Activated CD4-positive, alpha-beta T cell treated with anti-CD3 and anti-CD28 coated beads, Interleukin-2, amount 10 ng/mL, durations not matched to agents 24 days and 14 days (primary cell): Measurements from ENCODE around the gene C1S. TPM values are rescaled to one million over a fixed set of nuclear protein-coding genes. Genes with fewer than 3 reads are reported as not detected.

Source experiments
- DNase-seq: peaks from one replicate; pipeline ENCODE4 v3.0.0; 2022
- H3K27ac Mint-ChIP-seq: one replicate; pipeline ENCODE4 v1.8.0; 2022; ENCODE audit warnings: mild to moderate bottlenecking, mixed read lengths
- H3K27me3 Mint-ChIP-seq: one replicate; pipeline ENCODE4 v1.8.0; 2022; ENCODE audit warnings: mixed read lengths
- H3K36me3 Mint-ChIP-seq: one replicate; pipeline ENCODE4 v1.8.0; 2022; ENCODE audit warnings: low read depth, mild to moderate bottlenecking, mixed read lengths
- H3K4me1 Mint-ChIP-seq: one replicate; pipeline ENCODE4 v1.8.0; 2021; ENCODE audit warnings: mixed read lengths
- H3K4me3 Mint-ChIP-seq: one replicate; pipeline ENCODE4 v1.8.0; 2022; ENCODE audit warnings: mild to moderate bottlenecking, moderate library complexity, mixed read lengths
- H3K9me3 Mint-ChIP-seq: one replicate; pipeline ENCODE4 v1.8.0; 2021; ENCODE audit warnings: mixed read lengths
- intact Hi-C: fragments of 100-400 bp; cut with micrococcal nuclease; formaldehyde crosslinking; loops from one replicate; pipeline ENCODE4 v1.15.1; 2023
- total RNA-seq: library from RNA; stranded (reverse); gene quantifications from 2 replicates; pipeline ENCODE4 v1.2.3, GENCODE V29; 2022

The C1S gene
- total RNA-seq, 1 donor from 2014 or later, result 1.9 TPM

DNA sequence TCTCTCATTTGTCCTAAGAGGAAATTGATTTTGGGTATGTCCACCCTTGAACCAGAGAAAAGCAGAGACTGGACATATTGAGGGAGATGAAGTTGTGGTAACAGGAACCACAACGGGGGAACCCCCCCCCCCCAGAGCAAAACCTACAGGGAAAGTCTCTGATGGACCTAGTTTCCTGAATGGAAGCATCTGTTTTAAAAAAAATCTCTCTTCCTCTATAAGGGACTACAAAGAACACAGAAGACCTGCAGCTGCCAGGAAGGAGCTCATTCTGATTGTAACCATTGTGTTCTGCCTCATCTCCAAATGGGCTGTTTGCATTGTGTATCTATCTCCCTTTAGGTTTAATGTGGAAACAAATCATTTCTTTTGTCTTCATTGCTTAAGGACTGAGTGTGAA, 13.4 kb downstream of the C1S start:
- Mint-ChIP-seq H3K36me3 (no peaks in the 10 kb centered on the region), H3K4me3 (no peak overlapping the region), H3K4me1 (no peaks in the 10 kb centered on the region), H3K27ac (no peak overlapping the region), H3K9me3 (no peaks in the 10 kb centered on the region), H3K27me3 (peaks cover 21% of the 10 kb centered on the region)
- intact Hi-C loops, result no loop called here
- no peak for DNase-seq

DNA sequence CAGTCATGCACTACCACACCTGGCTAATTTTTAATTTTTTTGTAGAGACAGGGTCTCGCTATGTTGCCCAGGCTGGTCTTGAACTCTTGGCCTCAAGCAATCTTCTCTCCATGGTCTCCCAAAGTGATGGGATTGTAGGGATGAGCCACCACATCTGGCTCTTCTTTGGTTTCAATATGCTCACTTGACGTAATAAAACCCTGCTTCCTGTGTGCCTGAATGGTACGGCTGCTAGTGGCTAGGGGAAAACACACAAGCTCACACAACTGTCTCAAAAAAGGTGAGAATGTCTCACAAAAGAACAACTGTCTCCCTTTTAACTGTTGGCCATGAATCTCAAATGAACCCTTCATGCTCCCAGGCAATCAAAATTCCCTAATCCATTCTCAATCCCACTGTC, 15.0 kb downstream of the C1S start:
- DNase-seq, result no peak
- intact Hi-C loops, result no loop called here
- no peak overlapping the region for H3K4me3 Mint-ChIP-seq
- H3K27me3 Mint-ChIP-seq, result peaks cover 18% of the 10 kb centered on the region
- no peak overlapping the region for H3K27ac Mint-ChIP-seq
- H3K36me3 Mint-ChIP-seq, result no peaks in the 10 kb centered on the region
- H3K4me1 Mint-ChIP-seq, result no peaks in the 10 kb centered on the region
- H3K9me3 Mint-ChIP-seq, result no peaks in the 10 kb centered on the region

DNA sequence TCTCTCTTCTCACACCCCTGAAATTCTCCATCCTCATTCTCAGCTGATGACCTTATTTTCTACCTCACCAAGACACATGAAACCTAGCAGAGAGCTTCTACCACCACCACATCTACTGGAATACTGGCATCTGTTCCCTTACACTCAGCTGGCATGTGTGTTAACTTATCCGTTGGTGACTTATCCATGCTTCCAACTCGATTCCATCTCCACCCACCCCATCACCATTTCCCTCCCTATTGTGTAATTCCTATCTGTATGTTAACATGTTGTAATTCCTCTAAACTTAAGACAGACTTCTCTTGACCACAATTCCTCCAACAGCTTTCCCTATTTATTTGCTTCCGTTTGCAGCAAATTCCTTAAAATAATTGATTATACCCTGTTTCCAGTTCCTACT, 15.4 kb downstream of the C1S start:
- intact Hi-C loops, result no loop called here
- DNase-seq, result no peak
- H3K4me3 Mint-ChIP-seq, result no peak overlapping the region
- no peaks in the 10 kb centered on the region for H3K4me1 Mint-ChIP-seq
- no peaks in the 10 kb centered on the region for H3K9me3 Mint-ChIP-seq
- peaks cover 16% of the 10 kb centered on the region for H3K27me3 Mint-ChIP-seq
- H3K36me3 Mint-ChIP-seq, result no peaks in the 10 kb centered on the region
- no peak overlapping the region for H3K27ac Mint-ChIP-seq

DNA sequence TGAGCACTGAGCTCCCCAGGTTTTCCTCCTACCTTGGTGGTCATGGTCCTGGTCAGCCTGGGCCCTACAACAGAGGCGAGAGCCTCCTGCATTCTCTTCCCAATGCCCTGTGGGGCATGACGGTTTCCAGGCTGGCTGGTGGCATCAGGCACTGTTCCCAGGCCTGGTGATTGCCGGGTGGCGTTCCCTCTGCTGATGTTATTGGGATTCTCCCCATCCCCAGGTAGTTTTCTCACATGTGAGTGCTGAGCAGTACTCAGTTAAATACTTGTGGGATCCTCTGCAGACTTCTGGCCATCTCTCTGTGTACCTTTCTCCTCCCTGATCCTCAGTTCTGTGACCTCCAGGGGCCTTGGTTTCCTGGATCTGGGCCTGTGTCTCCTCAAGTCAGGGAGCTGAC, 16.0 kb downstream of the C1S start:
- H3K27me3 Mint-ChIP-seq, result peaks cover 16% of the 10 kb centered on the region
- no peaks in the 10 kb centered on the region for H3K36me3 Mint-ChIP-seq
- no peak for DNase-seq
- intact Hi-C loops, result no loop called here
- H3K4me1 Mint-ChIP-seq, result no peaks in the 10 kb centered on the region
- H3K4me3 Mint-ChIP-seq, result no peak overlapping the region
- H3K9me3 Mint-ChIP-seq, result no peaks in the 10 kb centered on the region
- H3K27ac Mint-ChIP-seq, result no peak overlapping the region

DNA sequence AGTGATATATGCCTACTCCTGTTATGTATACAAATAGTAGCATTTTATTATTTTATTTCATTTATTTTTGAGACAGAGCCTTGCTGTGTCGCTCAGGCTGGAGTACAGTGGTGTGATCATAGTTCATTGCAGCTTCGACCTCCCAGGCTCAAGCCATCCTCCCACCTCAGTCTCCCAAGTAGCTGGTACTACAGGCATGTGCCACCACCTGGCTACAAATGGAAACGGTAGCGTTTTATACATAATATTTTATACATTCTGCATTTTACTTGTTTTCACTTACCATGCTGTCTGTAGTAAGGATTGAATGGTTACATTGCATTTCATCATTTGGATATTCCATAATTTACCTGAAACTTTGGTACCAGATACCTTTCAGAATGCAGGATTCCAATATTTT, 17.6 kb downstream of the C1S start:
- no peak overlapping the region for H3K4me3 Mint-ChIP-seq
- peaks cover 8% of the 10 kb centered on the region for H3K27me3 Mint-ChIP-seq
- H3K36me3 Mint-ChIP-seq, result peaks cover 4% of the 10 kb centered on the region
- peaks cover 3% of the 10 kb centered on the region for H3K9me3 Mint-ChIP-seq
- intact Hi-C loops, result no loop called here
- H3K27ac Mint-ChIP-seq, result no peak overlapping the region
- no peak for DNase-seq
- no peaks in the 10 kb centered on the region for H3K4me1 Mint-ChIP-seq

DNA sequence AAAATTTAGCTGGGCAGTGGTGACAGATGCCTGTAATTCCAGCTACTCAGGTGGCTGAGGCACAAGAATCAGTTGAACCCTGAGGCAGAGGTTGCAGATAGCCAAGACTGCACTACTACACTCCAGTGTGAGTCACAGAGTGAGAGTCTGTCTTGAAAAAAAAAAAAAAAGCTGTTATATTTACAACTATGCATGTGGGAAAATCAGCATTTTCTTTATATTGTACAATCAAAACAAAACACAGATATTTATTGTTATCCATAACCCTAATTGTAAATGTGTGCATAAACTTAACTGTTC, 19.3 kb downstream of the C1S start:
- Mint-ChIP-seq H3K4me1 (no peaks in the 10 kb centered on the region), H3K27me3 (peaks cover 5% of the 10 kb centered on the region), H3K36me3 (peaks cover 7% of the 10 kb centered on the region), H3K9me3 (peaks cover 6% of the 10 kb centered on the region), H3K27ac (no peak overlapping the region), H3K4me3 (no peak overlapping the region)
- intact Hi-C loops, result no loop called here
- no peak for DNase-seq

DNA sequence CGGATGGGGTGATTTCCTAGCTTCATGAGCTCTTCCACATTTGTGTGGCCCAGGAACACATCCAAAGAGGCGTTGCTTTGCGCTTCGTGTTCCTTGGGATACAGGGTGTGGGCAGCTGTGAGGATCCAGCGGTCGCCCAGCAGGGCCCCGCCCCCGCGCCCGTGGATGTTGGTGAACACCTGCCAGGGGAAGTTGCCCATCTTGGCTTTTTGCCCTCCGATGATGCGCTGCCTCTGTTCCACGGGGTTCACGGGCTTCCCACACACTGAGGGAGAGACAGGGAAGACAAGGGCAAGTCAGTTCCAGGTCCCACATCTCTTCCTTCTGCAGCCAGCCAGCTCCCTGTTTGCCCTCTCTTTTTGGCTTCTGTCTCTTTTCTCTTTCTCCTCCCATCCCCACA, 20.5 kb downstream of the C1S start:
- H3K9me3 Mint-ChIP-seq, result peaks cover 6% of the 10 kb centered on the region
- peaks cover 7% of the 10 kb centered on the region for H3K36me3 Mint-ChIP-seq
- DNase-seq, result no peak
- H3K4me1 Mint-ChIP-seq, result no peaks in the 10 kb centered on the region
- no peak overlapping the region for H3K4me3 Mint-ChIP-seq
- H3K27ac Mint-ChIP-seq, result no peak overlapping the region
- peaks cover 4% of the 10 kb centered on the region for H3K27me3 Mint-ChIP-seq
- intact Hi-C loops, result no loop called here

DNA sequence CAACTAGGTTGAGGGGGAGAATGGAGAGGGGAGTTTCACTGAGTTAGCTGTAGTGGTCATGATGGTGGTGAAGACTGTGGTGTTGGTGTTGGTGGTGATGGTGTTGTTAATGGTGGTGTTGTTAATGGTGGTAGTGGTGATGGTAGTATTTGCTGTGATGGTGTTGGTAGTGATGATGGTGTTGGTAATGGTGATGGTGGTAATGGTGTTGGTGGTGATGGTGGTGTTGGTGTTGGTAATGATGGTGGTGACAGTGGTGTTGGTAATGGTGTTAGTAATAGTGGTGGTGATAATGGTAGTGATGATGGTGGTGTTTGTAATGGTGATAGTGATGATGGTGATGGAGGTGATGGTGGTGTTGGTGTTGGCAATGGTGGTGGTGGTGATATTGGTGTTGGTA, 22.6 kb downstream of the C1S start:
- Mint-ChIP-seq H3K4me1 (no peaks in the 10 kb centered on the region), H3K9me3 (peaks cover 6% of the 10 kb centered on the region), H3K27ac (no peak overlapping the region), H3K4me3 (no peak overlapping the region), H3K27me3 (no peaks in the 10 kb centered on the region), H3K36me3 (peaks cover 7% of the 10 kb centered on the region)
- no peak for DNase-seq
- intact Hi-C loops, result no loop called here

DNA sequence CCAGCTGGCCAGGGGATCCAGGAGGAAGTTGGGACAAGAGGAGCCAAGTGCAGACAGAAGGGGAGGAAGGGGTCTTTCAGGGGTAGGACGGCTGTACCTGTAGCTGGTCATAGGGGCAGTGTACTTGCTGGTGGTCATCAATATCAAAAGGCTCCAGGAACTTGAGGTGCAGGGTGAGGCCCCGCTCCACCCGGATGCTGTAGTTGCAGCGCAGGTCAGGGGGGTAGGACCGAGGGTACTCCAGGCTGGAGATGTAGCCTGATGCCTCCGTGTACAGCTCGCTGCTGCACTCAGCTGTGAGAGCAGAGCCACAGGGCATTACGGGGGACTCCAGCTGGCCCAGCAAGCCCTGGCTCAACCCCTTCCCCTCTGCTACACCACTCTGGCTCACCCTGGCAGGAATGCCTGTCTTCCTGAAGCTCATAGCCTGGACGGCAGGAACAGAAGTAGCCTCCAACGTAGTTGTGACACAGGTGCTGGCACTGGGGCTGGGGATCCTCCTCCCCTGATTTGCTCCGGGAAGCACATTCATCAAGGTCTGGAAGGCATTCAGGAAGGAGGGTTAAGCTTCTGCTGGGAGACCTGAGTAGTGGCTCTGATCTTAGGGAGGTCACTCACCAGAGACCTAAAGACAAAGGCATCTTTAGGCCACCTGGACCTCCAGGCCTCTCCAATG, 28.8 kb downstream of the C1S start:
- Mint-ChIP-seq H3K27ac (no peak overlapping the region), H3K4me3 (no peak overlapping the region), H3K36me3 (no peaks in the 10 kb centered on the region), H3K4me1 (peaks cover 10% of the 10 kb centered on the region), H3K27me3 (no peaks in the 10 kb centered on the region), H3K9me3 (no peaks in the 10 kb centered on the region)
- intact Hi-C loops, result no loop called here
- DNase-seq, result no peak

DNA sequence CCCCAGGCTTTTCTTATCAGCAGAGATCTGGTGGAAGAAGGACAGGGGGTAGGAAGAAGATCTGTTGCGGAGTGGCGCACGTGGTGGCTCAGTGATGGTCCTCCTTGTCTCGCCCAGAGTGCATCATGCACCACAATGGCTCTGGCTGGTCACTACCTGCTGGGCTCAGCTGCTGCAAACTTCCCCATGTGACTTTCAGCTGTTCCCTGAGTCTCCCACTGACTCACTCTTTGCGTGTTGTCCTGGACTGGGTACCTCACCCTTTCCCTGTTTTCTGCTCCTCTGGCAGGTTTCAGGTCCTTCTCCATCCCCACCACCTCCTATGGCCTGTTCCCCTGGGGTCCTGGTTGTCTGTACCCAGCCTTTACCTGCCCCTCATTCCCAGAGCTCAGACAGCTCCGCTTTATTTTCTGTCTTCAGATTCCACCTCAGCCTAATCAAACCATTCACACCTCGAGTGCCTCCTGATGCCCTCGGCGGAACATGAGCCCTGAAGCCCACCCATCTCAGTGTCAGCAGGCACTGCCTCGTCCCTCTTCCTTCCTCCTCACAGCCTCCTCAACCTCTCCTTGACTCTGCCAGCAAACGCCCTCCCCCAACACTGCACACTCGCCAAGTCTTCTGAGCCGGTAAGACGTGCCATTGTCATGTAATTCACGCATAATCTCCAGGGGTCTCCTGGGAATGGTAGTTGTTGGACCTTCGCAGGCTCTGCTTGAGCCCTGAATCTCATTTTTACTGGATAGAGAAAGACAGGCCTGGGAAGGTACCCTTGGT, 29.9 kb downstream of the C1S start:
- H3K27me3 Mint-ChIP-seq, result no peaks in the 10 kb centered on the region
- intact Hi-C loops, result loop anchor here (10.0 kb wide), 1 partner anchor 46 kb away; no protein-coding TSS in a partner anchor
- no peaks in the 10 kb centered on the region for H3K36me3 Mint-ChIP-seq

DNA sequence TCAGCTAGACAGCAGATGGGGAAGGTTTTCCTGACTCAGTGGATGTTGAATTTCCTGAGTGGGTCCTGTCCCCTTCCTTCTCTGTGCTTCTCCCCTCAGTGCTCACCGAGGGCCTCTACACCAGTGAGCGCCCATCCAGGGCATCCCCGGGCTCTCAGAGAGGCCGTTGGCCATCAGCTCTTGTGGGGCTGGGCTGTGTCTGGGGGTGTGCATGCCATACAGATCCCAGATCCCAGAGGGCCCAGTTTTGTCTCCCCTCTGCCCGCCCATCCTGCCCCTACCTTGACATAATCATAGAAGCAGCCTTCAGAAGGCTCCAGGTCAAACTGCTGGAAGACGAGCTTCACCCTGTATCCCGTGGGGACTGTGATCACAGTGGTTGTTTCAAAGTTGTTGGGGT, 30.7 kb downstream of the C1S start:
- intact Hi-C loops, result loop anchor here (10.0 kb wide), 1 partner anchor 46 kb away; no protein-coding TSS in a partner anchor
- no peaks in the 10 kb centered on the region for H3K36me3 Mint-ChIP-seq
- H3K27me3 Mint-ChIP-seq, result no peaks in the 10 kb centered on the region
- no peak overlapping the region for H3K27ac Mint-ChIP-seq
- H3K4me3 Mint-ChIP-seq, result no peak overlapping the region
- H3K9me3 Mint-ChIP-seq, result no peaks in the 10 kb centered on the region
- no peak for DNase-seq
- peaks cover 10% of the 10 kb centered on the region for H3K4me1 Mint-ChIP-seq

More for the DNA sequence above, 29.9 kb downstream of the C1S start:
- peaks cover 10% of the 10 kb centered on the region for H3K4me1 Mint-ChIP-seq
- no peak overlapping the region for H3K27ac Mint-ChIP-seq
- no peak overlapping the region for H3K4me3 Mint-ChIP-seq
- DNase-seq, result no peak
- no peaks in the 10 kb centered on the region for H3K9me3 Mint-ChIP-seq

DNA sequence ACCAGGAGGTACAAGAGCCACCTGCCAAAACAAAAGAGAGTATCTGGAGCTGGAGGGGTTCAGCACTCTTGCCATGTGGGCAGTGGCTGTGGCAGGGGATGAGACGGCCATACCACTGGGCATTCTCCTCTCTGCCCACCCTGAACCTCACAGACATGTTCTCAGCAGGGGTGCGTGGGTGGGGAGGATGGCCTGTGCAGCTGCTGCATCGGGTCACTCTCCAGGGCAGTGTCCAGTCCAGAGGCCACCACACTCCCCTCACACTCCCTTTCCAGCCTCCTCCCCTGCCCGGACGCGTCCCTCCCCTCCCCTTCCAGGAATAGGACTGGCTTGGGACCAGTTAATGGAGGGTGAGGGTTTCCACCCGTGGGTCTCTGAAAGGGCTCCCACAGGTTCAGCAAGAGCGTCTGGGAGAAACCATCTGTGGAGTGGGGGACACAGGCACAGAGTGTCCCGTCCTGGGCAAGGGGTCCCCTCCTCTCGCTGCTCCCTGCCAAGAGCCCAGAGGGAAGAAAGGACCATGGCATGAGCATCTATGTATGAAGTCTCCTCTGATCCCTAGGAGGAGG, 31.2 kb downstream of the C1S start:
- Mint-ChIP-seq H3K27ac (peak overlapping the region; percentile 66), H3K4me3 (peak overlapping the region; percentile 83), H3K9me3 (no peaks in the 10 kb centered on the region), H3K36me3 (no peaks in the 10 kb centered on the region), H3K4me1 (peaks cover 10% of the 10 kb centered on the region), H3K27me3 (no peaks in the 10 kb centered on the region)
- no peak for DNase-seq
- intact Hi-C loops, result loop anchor here (1.0 to 10.0 kb wide), 3 partner anchors 47 to 147 kb away; partner anchors contain the start of gene C12orf57

DNA sequence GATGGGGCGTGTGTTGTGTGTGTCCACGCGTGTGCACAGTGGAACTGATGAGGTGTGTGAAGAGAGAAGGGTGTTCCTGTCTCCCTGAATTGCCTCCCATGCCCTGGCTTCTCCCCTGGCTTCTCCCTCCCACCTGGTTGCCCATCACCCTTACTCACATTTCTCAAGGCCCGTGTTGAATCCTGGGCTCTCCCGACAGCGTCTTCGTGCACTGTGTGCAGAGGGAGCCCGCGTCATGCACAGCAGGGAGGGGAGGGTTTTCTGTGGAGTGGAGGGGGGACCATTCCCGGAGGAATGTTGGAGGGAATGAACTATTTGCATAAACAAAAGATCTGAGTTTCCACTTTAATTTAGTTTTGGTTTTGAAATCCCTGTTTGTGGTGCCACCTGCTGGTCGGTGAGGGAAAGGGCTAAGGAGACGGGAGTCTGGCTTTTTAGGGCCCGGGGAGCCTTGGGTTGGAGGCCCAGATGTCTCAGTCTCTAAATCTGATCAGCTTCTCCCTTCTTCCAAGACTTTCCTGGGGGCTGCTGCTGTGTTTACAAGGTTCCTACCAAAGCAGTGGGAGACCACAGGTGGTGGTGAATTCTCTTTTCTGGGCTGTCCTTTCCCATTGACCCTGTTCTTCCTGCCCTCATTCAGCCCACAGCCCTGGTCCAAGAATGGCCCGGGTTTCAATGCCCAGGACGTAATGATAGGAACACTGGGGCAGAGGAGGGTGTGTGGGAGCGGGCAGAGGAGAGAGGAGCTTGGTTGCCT, 31.9 kb downstream of the C1S start, which contains the start of gene C1R:
C1R (minus strand) TSS at position 217 of the 757 bp plus-strand sequence; CDS start at position 160, 57 bp downstream.
- peak within 1 kb of the TSS; percentile 66 for H3K27ac Mint-ChIP-seq
- H3K36me3 Mint-ChIP-seq, result no peaks in the 10 kb centered on the region
- peak; percentile 90 for DNase-seq
- H3K4me1 Mint-ChIP-seq, result peaks cover 10% of the 10 kb centered on the region
- no peaks in the 10 kb centered on the region for H3K9me3 Mint-ChIP-seq
- H3K4me3 Mint-ChIP-seq, result peak within 1 kb of the TSS; percentile 83
- no peaks in the 10 kb centered on the region for H3K27me3 Mint-ChIP-seq
- intact Hi-C loops, result loop anchor here (1.0 to 10.0 kb wide), 3 partner anchors 48 to 148 kb away; partner anchors contain the start of gene C12orf57
